Activated CD4-positive, alpha-beta T cell treated with anti-CD3 and anti-CD28 coated beads for 1 hour (primary cell): ENCODE data around the gene GALNT2.

Source experiments
- DNase-seq: peaks from one replicate; pipeline ENCODE4 v3.0.0-alpha.2; 2020

GALNT2 gene

GRCh38 chr1:230066466-230067404 lies at the start of gene GALNT2:
GALNT2 (plus strand) TSS chr1:230067238; CDS start chr1:230067281, 43 bp downstream.
- DNase-seq = peak; percentile 81

GRCh38 chr1:230020451-230020850 lies 46.6 kb upstream of the GALNT2 start:
- no peak for DNase-seq

GRCh38 chr1:230022666-230023380 lies 44.2 kb upstream of the GALNT2 start:
- DNase-seq = no peak

- no peak for DNase-seq
These were observed 41.4 kb upstream of the GALNT2 start for GRCh38 chr1:230025686-230026085.

GRCh38 chr1:230026139-230026538 lies 40.9 kb upstream of the GALNT2 start:
- DNase-seq = no peak

GRCh38 chr1:230026572-230026971 lies 40.5 kb upstream of the GALNT2 start:
- no peak for DNase-seq

- DNase-seq = no peak
These were observed 38.3 kb upstream of the GALNT2 start for GRCh38 chr1:230028602-230029223.

GRCh38 chr1:230029244-230029941 lies 37.6 kb upstream of the GALNT2 start:
- DNase-seq = no peak

GRCh38 chr1:230030122-230030821 lies 36.8 kb upstream of the GALNT2 start:
- no peak for DNase-seq

GRCh38 chr1:230031131-230031530 lies 35.9 kb upstream of the GALNT2 start:
- DNase-seq = no peak

GRCh38 chr1:230032516-230033281 lies 34.3 kb upstream of the GALNT2 start:
- no peak for DNase-seq

- DNase-seq = no peak
These were observed 29.8 kb upstream of the GALNT2 start for GRCh38 chr1:230037261-230037660.

- no peak for DNase-seq
These were observed 26.6 kb upstream of the GALNT2 start for GRCh38 chr1:230040440-230040839.

- no peak for DNase-seq
These were observed 24.0 kb upstream of the GALNT2 start for GRCh38 chr1:230043081-230043480.

GRCh38 chr1:230044729-230045128 lies 22.3 kb upstream of the GALNT2 start:
- DNase-seq = no peak

- no peak for DNase-seq
These were observed 19.7 kb upstream of the GALNT2 start for GRCh38 chr1:230047114-230047865.

GRCh38 chr1:230048322-230048721 lies 18.7 kb upstream of the GALNT2 start:
- no peak for DNase-seq

GRCh38 chr1:230048922-230049321 lies 18.1 kb upstream of the GALNT2 start:
- no peak for DNase-seq

GRCh38 chr1:230049731-230050130 lies 17.3 kb upstream of the GALNT2 start:
- DNase-seq = no peak

- DNase-seq = no peak
These were observed 15.9 kb upstream of the GALNT2 start for GRCh38 chr1:230050973-230051735.
